Cardiac muscle cell (in vitro differentiated cells and primary cell): ENCODE results near the gene RUSF1. TPM values are rescaled to one million over a fixed set of nuclear protein-coding genes. Genes with fewer than 3 reads are reported as not detected.
A peak's percentile ranks its signal among the peaks of the same experiment; 100 is the strongest.

Experiments
- DNase-seq, 2 donors: peaks; one replicate each; pipeline versions ENCODE4 v3.0.0 to v3.0.0-alpha.2; 2010 to 2017; ENCODE audit warnings: low read depth in 1 of 2, low spot score in 1 of 2
- H3K27ac ChIP-seq: fragments of 200-600 bp; sonication (generic); 2 replicates; pipeline ENCODE4 v1.5.1; 2016
- H3K27me3 ChIP-seq: fragments of 200-600 bp; sonication (generic); 2 replicates; pipeline ENCODE4 v1.6.0; 2016; ENCODE audit warnings: control low read depth
- H3K36me3 ChIP-seq: fragments of 200-600 bp; sonication (generic); 2 replicates; pipeline ENCODE4 v1.5.1; 2016; ENCODE audit warnings: control low read depth
- H3K4me1 ChIP-seq: fragments of 200-600 bp; sonication (generic); 2 replicates; pipeline ENCODE4 v1.8.1; 2017; ENCODE audit warnings: low read depth, mild to moderate bottlenecking, mixed run types
- H3K4me3 ChIP-seq: fragments of 200-600 bp; sonication (generic); 2 replicates; pipeline ENCODE4 v1.5.1; 2016; ENCODE audit warnings: mild to moderate bottlenecking
- H3K9me3 ChIP-seq: fragments of 200-600 bp; sonication (generic); 2 replicates; pipeline ENCODE4 v1.5.1; 2017; ENCODE audit warnings: low read depth, mild to moderate bottlenecking, control low read depth
- polyA plus RNA-seq: library from polyadenylated mRNA; unstranded; fragments of >200 nt; fragmentation: Nextera tagmentation; extraction: Ambion mirVana; gene quantifications from 2 replicates; pipeline ENCODE4 v1.2.1, GENCODE V29; 2016
- total RNA-seq: library from RNA; depleted of rRNA; stranded (reverse); fragments of >200 nt; gene quantifications from 2 replicates; pipeline ENCODE4 v1.2.3, GENCODE V29; 2016
- TF ChIP-seq, protein P1 (sequence below): IDR thresholded peaks from 2 replicates; pipeline ENCODE4 v1.5.1; 2012; ENCODE audit warnings: low read depth, mild to moderate bottlenecking, low read length

The RUSF1 gene
- total and polyA plus RNA-seq, 2 experiments from 2014 or later = 54.0 to 113 TPM

DNA sequence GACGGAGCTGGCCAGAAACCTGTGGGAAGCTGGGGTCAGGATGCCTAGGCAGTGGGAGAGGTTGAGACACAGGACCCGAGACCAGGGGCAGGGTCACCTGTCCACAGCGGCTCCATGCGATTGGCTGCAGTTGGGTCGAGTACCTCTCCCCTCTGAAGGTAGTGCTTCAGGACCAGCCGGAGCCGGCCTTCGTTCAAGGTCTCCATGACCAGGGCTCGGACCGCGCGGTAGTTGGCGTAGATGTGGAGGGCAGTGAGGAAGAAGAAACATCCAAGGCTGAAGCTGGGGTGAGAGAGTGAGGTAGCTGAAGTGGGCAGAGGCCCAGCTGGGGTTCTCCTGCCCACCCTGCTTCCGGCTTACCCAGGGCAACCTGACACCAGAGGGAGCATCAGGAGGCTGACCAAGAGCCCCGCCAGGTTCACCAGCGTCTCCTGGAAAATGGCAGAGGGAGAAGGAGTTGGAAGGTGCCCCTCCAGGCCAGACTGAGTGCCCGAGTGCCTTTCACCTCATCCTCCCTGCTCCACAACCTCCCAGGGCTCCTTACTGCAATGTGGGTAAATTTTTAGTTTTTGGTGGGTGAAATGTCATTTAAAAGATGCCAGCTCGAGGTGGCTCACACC, 14.6 kb downstream of the RUSF1 start:
- Histone ChIP-seq H3K27me3 (peaks cover 1% of the 10 kb centered on the region), H3K27ac (no peak overlapping the region), H3K4me1 (no peaks in the 10 kb centered on the region), H3K36me3 (peaks cover 16% of the 10 kb centered on the region), H3K9me3 (no peaks in the 10 kb centered on the region), H3K4me3 (no peak overlapping the region)
- DNase-seq = no peak
- TF ChIP-seq, protein P1, sequence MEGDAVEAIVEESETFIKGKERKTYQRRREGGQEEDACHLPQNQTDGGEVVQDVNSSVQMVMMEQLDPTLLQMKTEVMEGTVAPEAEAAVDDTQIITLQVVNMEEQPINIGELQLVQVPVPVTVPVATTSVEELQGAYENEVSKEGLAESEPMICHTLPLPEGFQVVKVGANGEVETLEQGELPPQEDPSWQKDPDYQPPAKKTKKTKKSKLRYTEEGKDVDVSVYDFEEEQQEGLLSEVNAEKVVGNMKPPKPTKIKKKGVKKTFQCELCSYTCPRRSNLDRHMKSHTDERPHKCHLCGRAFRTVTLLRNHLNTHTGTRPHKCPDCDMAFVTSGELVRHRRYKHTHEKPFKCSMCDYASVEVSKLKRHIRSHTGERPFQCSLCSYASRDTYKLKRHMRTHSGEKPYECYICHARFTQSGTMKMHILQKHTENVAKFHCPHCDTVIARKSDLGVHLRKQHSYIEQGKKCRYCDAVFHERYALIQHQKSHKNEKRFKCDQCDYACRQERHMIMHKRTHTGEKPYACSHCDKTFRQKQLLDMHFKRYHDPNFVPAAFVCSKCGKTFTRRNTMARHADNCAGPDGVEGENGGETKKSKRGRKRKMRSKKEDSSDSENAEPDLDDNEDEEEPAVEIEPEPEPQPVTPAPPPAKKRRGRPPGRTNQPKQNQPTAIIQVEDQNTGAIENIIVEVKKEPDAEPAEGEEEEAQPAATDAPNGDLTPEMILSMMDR = no peak

DNA sequence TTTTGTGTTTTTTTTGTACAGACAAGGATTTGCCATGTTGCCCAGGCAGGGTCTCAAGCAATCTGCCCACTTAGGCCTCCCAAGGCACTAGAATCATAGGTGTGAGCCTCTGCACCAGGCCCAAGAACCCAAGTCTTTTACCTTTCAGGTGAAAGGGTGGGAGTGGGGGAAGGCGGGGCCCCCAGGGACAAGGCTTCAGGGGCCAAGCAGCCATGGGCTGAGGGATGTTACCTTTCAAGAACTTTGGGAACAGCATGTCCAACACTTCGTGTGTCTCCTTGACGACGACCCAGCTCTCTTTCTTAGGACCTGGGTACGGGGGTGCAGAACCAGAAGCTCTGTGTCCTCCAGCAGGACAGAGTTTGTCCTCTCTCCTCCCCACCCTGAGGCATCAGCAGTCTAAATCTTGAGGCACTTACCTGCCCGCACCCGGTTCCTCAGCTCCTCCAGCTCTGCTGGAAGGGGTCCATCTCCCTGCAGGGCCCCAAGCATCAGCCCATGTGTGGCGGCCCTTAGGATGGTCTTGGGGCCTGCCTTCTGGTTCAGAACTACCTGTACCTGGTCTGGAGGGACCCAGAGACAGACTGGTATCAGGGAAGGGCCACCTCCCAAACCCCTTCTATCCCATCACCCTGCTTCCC, 16.3 kb downstream of the RUSF1 start:
- TF ChIP-seq, protein P1 = no peak
- Histone ChIP-seq H3K9me3 (no peaks in the 10 kb centered on the region), H3K4me3 (no peak overlapping the region), H3K27me3 (peaks cover 18% of the 10 kb centered on the region), H3K27ac (no peak overlapping the region), H3K4me1 (no peaks in the 10 kb centered on the region), H3K36me3 (peaks cover 13% of the 10 kb centered on the region)
- DNase-seq = no peak

DNA sequence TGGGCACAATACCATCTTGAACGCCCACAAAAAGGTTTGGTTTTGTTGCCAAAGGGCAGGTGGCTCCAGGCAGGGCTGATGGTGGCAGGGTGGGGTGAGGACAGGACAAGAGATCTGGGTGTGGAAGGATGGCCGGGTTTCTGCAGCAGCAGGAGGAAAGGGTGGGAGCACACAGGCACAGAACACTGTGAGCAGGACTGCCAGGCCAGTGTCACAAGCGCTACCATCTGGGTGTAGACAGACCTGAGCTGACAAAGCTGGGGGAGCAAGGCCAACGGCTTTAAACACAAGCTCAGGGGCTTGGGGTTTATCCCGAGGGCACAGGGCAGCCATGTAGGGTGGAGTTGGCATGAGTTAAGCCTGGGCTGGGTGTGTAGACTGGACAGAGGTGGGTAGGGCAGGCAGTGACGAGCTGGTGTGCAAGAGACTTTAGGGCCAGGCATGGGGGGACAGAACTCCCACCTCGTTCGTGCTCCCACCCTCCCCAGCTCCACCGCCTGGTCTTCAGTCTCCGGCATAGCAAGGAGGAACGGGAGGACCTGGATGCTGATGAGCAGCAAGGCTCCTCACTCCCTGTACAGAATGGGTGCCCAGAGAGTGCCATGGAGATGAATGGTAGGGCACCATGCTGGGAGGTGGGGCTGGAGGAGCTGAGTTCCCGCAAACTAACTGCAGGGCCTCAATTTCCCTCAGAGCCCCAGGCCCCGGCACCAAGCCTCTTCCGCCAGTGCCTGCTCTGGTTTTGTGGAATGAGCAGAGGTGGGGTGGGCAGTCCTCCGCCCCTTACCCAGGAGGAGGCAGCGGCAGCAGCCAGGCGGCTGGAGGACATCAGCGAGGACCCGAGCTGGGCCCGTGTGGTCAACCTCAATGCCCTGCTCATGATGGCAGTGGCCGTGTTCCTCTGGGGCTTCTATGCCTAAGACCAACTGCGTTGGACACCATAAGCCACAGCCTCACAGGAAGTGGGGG, 18.3 kb downstream of the RUSF1 start:
- peaks cover 10% of the 10 kb centered on the region for H3K36me3 ChIP-seq
- H3K9me3 ChIP-seq = no peaks in the 10 kb centered on the region
- peaks cover 38% of the 10 kb centered on the region for H3K27me3 ChIP-seq
- TF ChIP-seq, protein P1 = no peak
- no peaks in the 10 kb centered on the region for H3K4me1 ChIP-seq
- no peak overlapping the region for H3K4me3 ChIP-seq
- DNase-seq = no peak
- no peak overlapping the region for H3K27ac ChIP-seq

DNA sequence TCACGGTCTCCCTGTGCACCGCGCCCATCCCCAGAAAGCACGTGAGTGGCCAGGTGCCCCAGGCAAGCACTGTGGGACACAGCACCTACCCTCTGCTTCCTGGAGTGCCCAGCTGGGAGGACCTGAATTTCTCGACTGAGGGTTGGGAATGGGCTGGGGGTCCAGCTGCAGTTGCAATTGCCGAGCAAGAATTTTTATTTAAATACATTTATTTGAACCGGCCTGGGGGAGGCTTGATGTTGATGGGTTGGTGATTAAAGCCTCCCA, 19.0 kb downstream of the RUSF1 start:
- H3K9me3 ChIP-seq = no peaks in the 10 kb centered on the region
- no peak overlapping the region for H3K4me3 ChIP-seq
- H3K27ac ChIP-seq = no peak overlapping the region
- TF ChIP-seq, protein P1 = no peak
- peaks cover 10% of the 10 kb centered on the region for H3K36me3 ChIP-seq
- no peak for DNase-seq
- no peaks in the 10 kb centered on the region for H3K4me1 ChIP-seq
- peaks cover 43% of the 10 kb centered on the region for H3K27me3 ChIP-seq

DNA sequence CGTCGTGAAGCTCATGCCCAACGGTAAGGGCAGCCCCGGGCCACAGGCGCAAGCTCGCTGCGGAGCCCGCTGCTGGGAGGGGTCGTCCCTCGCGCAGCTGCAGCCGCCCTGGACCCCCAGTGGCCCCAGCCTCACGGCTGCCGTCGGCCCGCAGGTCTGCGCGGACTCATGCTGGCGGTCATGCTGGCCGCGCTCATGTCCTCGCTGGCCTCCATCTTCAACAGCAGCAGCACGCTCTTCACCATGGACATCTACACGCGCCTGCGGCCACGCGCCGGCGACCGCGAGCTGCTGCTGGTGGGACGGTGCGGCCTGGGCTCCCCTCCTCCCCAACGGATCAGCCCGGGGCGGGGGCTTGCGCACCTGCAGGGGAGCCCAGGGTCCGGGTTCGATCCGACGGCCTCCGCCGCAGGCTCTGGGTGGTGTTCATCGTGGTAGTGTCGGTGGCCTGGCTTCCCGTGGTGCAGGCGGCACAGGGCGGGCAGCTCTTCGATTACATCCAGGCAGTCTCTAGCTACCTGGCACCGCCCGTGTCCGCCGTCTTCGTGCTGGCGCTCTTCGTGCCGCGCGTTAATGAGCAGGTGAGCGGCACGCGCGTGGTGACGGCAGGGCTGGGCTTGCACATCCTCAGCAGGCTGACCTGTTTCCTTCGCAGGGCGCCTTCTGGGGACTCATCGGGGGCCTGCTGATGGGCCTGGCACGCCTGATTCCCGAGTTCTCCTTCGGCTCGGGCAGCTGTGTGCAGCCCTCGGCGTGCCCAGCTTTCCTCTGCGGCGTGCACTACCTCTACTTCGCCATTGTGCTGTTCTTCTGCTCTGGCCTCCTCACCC, 19.5 kb downstream of the RUSF1 start:
- TF ChIP-seq, protein P1 = no peak

More for the DNA sequence above, 19.5 kb downstream of the RUSF1 start:
- Histone ChIP-seq H3K4me3 (peak overlapping the region; percentile 35), H3K36me3 (peaks cover 10% of the 10 kb centered on the region), H3K27ac (no peak overlapping the region), H3K9me3 (no peaks in the 10 kb centered on the region), H3K27me3 (peaks cover 43% of the 10 kb centered on the region), H3K4me1 (no peaks in the 10 kb centered on the region)
- DNase-seq = peak in 1 of 2 donors; percentile 27
